ENCODE results near the gene SAP25.

- no peak for TF ChIP-seq CTCF (IDR thresholded peaks at IDR 0.05)
- TF ChIP-seq POLR2A (IDR thresholded peaks at IDR 0.05) = no peak
These were observed 10.5 kb upstream of the SAP25 start for GRCh38 chr7:100584054-100584682.
